Keratinocyte (primary cell): ENCODE data around the gene LRCH2. TPM values are rescaled to one million over a fixed set of nuclear protein-coding genes. Genes with fewer than 3 reads are reported as not detected.

Source experiments
- DNase-seq: peaks from one replicate; pipeline ENCODE4 v3.0.0-alpha.2; 2011; ENCODE audit warnings: low read depth, missing footprints, low spot score
- FAIRE-seq: peaks from 2 replicates; lab custom pipeline; 2011; peaks lifted over from hg19 to GRCh38; lab: Jason Lieb, UNC
- H2AFZ ChIP-seq: 2 replicates; pipeline ENCODE4 v1.6.0; 2012; ENCODE audit warnings: low read length, control low read depth, inconsistent platforms; ENCODE audit not compliant: control insufficient read depth
- H3K27ac ChIP-seq: 2 replicates; pipeline ENCODE4 v1.5.1; 2011; ENCODE audit warnings: low read length; ENCODE audit not compliant: control insufficient read depth, insufficient read depth
- H3K27me3 ChIP-seq: 3 replicates; pipeline ENCODE4 v1.6.0; 2011; ENCODE audit warnings: low read length; ENCODE audit not compliant: control insufficient read depth, insufficient read depth; ENCODE audit errors: extremely low read depth
- H3K36me3 ChIP-seq, 2 experiments: 2 replicates in 1 of 2; 3 replicates in 1 of 2; pipeline ENCODE4 v1.5.1; 2011; ENCODE audit warnings: low read length in 2 of 2, mild to moderate bottlenecking in 1 of 2; ENCODE audit not compliant: control insufficient read depth in 2 of 2, insufficient read depth in 2 of 2; ENCODE audit errors: extremely low read depth in 1 of 2
- H3K4me1 ChIP-seq: 3 replicates; pipeline ENCODE4 v1.5.1; 2011; ENCODE audit warnings: low read length; ENCODE audit not compliant: control insufficient read depth, insufficient read depth; ENCODE audit errors: extremely low read depth
- H3K4me2 ChIP-seq: 3 replicates; pipeline ENCODE4 v1.6.0; 2011; ENCODE audit warnings: low read depth, low read length; ENCODE audit not compliant: control insufficient read depth, insufficient read depth; ENCODE audit errors: extremely low read depth
- H3K4me3 ChIP-seq, 3 experiments: fragments of 200-600 bp in 1 of 3; sonication (generic) in 1 of 3; 2 replicates in 2 of 3; 3 replicates in 1 of 3; pipeline ENCODE4 v1.5.1; 2011 to 2016; ENCODE audit warnings: low read length in 3 of 3, mild to moderate bottlenecking in 3 of 3, control low read depth in 2 of 3, inconsistent platforms in 1 of 3, low read depth in 1 of 3, mixed read lengths in 1 of 3, mixed run types in 1 of 3, moderate library complexity in 1 of 3; ENCODE audit not compliant: control insufficient read depth in 2 of 3, insufficient read depth in 2 of 3; ENCODE audit errors: extremely low read depth in 1 of 3
- H3K79me2 ChIP-seq: 2 replicates; pipeline ENCODE4 v1.6.0; 2012; ENCODE audit warnings: low read length; ENCODE audit not compliant: control insufficient read depth, insufficient read depth
- H3K9ac ChIP-seq: 3 replicates; pipeline ENCODE4 v1.6.0; 2011; ENCODE audit warnings: low read length; ENCODE audit not compliant: control insufficient read depth, insufficient read depth; ENCODE audit errors: extremely low read depth
- H3K9me1 ChIP-seq: 3 replicates; pipeline ENCODE4 v1.6.0; 2011; ENCODE audit warnings: low read length; ENCODE audit not compliant: control insufficient read depth, insufficient read depth; ENCODE audit errors: extremely low read depth
- H3K9me3 ChIP-seq: 2 replicates; pipeline ENCODE4 v1.5.1; 2012; ENCODE audit warnings: low read depth, low read length; ENCODE audit not compliant: control insufficient read depth
- H4K20me1 ChIP-seq: 3 replicates; pipeline ENCODE4 v1.6.0; 2011; ENCODE audit warnings: low read length; ENCODE audit not compliant: control insufficient read depth, insufficient read depth; ENCODE audit errors: extremely low read depth
- EZH2 ChIP-seq: IDR thresholded peaks from one replicate; pipeline ENCODE4 v1.6.1; 2012; ENCODE audit warnings: inconsistent platforms, mild to moderate bottlenecking, low read length, moderate library complexity
- dilution Hi-C: fragments of 300-500 bp; cut with MboI; formaldehyde crosslinking; loops from one replicate; pipeline ENCODE4 v1.7.0; 2020; ENCODE audit warnings: low sequenced_read_pairs; ENCODE audit not compliant: extremely low pct_ligation_motif_present
- polyA plus RNA-seq, 5 experiments: library from polyadenylated mRNA; depleted of rRNA in 3 of 5; stranded (reverse) in 3 of 5; stranded (forward) in 1 of 5; unstranded in 1 of 5; fragments of >200 nt; gene quantifications; 1 replicate in 1 of 5; 2 replicates in 3 of 5; 3 replicates in 1 of 5; pipeline versions ENCODE4 v1.2.1 to v1.2.3, GENCODE V29; 2011 to 2012; ENCODE audit warnings: missing spikeins in 2 of 5, low read depth in 1 of 5, low replicate concordance in 1 of 5
- TF ChIP-seq, protein P1 (sequence below), 3 experiments: IDR thresholded peaks in 1 of 3; conservative IDR thresholded peaks in 1 of 3; optimal IDR thresholded peaks in 1 of 3; 2 replicates in 2 of 3; 3 replicates in 1 of 3; pipeline versions ENCODE3 to v1.5.1; 2011; ENCODE audit warnings: low read length in 3 of 3, mild to moderate bottlenecking in 3 of 3, moderate library complexity in 2 of 3, control low read depth in 1 of 3, inconsistent platforms in 1 of 3; ENCODE audit not compliant: insufficient read depth in 2 of 3; ENCODE audit errors: extremely low read depth in 1 of 3

LRCH2 gene
- polyA plus RNA-seq, 1 donor (not counting 4 experiments of a cell fraction or from before 2014, with no cell fraction given): not detected

DNA sequence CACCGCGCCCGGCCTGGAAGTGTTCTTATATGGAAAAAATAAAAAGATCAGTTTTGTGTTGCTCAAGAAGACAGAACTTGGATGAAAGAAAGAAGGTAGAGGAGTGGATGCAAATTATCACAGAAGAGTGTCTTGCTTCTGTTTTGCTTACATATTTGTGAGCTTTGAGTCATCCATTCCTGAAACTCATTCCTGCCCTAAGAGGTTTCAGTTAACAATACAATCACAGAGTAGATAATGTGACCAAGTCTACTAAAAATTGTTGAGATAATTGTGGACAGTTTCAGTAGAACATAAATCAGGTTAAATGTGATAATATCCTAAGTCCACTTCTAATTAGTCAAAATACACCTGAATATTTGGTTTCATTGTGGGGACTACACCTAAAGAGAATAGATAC lies 26.4 kb upstream of the LRCH2 start:
- Histone ChIP-seq H3K79me2 (no peaks in the 10 kb centered on the region), H3K9me1 (no peaks in the 10 kb centered on the region), H3K36me3 (no peaks in the 10 kb centered on the region), H3K4me2 (no peak overlapping the region), H4K20me1 (no peaks in the 10 kb centered on the region), H3K27me3 (peaks cover 6% of the 10 kb centered on the region), H3K4me1 (no peaks in the 10 kb centered on the region), H3K27ac (no peak overlapping the region), H3K9me3 (no peaks in the 10 kb centered on the region), H3K4me3 (no peak overlapping the region), H3K9ac (no peak overlapping the region), H2AFZ (no peak overlapping the region)
- FAIRE-seq (no peak), DNase-seq (no peak)
- dilution Hi-C loops: no loop called here
- TF ChIP-seq EZH2: no peak
- TF ChIP-seq, protein P1, sequence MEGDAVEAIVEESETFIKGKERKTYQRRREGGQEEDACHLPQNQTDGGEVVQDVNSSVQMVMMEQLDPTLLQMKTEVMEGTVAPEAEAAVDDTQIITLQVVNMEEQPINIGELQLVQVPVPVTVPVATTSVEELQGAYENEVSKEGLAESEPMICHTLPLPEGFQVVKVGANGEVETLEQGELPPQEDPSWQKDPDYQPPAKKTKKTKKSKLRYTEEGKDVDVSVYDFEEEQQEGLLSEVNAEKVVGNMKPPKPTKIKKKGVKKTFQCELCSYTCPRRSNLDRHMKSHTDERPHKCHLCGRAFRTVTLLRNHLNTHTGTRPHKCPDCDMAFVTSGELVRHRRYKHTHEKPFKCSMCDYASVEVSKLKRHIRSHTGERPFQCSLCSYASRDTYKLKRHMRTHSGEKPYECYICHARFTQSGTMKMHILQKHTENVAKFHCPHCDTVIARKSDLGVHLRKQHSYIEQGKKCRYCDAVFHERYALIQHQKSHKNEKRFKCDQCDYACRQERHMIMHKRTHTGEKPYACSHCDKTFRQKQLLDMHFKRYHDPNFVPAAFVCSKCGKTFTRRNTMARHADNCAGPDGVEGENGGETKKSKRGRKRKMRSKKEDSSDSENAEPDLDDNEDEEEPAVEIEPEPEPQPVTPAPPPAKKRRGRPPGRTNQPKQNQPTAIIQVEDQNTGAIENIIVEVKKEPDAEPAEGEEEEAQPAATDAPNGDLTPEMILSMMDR (optimal IDR thresholded peaks at IDR 0.05 in 1 of 3, IDR thresholded peaks at IDR 0.05 in 1 of 3, conservative IDR thresholded peaks at IDR 0.05 in 1 of 3; ENCODE audit: extremely low read depth in 1 of 3, insufficient read depth in 2 of 3, low read length in 3 of 3): no peak

DNA sequence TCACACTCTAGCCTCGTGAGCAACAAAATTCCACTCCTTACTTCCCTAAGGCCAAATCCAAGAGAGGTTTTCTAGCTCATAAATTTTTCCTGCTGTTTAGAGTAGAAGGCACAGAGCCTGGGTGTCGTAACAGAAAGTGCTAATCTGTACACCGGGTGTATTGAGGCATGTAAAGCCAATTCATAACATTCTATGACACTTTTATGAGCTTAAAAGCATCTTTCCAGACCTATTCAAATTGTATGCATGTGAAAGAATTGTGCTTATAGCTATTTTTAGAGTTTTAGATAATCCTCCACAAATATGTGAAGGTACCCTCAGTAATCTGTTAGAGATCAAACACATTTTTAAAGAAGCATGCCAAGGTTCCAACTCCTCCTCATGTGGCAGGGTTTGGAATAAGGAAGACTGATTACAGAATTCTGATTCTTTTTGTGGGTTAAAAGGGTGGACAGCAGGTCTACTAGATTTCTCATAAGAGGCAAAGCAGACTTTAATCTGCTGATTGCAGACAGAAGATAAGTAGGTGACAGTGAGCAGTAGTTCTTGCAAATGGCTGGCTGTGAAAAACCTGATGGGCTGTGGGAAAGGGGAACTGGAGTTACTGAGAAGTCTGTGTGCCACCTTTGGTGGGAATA lies 25.5 kb upstream of the LRCH2 start:
- H2AFZ ChIP-seq: no peak overlapping the region
- no peaks in the 10 kb centered on the region for H3K79me2 ChIP-seq
- no peak for TF ChIP-seq EZH2
- TF ChIP-seq, protein P1 (optimal IDR thresholded peaks at IDR 0.05 in 1 of 3, IDR thresholded peaks at IDR 0.05 in 1 of 3, conservative IDR thresholded peaks at IDR 0.05 in 1 of 3; ENCODE audit: extremely low read depth in 1 of 3, insufficient read depth in 2 of 3, low read length in 3 of 3): no peak
- H3K27me3 ChIP-seq: peaks cover 6% of the 10 kb centered on the region
- H3K9me3 ChIP-seq: no peaks in the 10 kb centered on the region
- no peaks in the 10 kb centered on the region for H3K4me1 ChIP-seq
- dilution Hi-C loops: no loop called here
- no peaks in the 10 kb centered on the region for H3K9me1 ChIP-seq
- FAIRE-seq (no peak), DNase-seq (no peak)
- no peak overlapping the region for H3K4me2 ChIP-seq
- H3K36me3 ChIP-seq: no peaks in the 10 kb centered on the region
- H4K20me1 ChIP-seq: no peaks in the 10 kb centered on the region
- no peak overlapping the region for H3K27ac ChIP-seq
- no peak overlapping the region for H3K9ac ChIP-seq
- H3K4me3 ChIP-seq: no peak overlapping the region
